Smooth muscle cell (in vitro differentiated cells): Measurements from ENCODE around the gene FOXN1. TPM values are rescaled to one million over a fixed set of nuclear protein-coding genes. Genes with fewer than 3 reads are reported as not detected.

Experiments
- DNase-seq: peaks from one replicate; lab custom pipeline; 2025; ENCODE audit not compliant: unreplicated experiment; lab: John Stamatoyannopoulos, UW
- H2AFZ ChIP-seq: fragments of 200-600 bp; sonication (generic); 2 replicates; pipeline ENCODE4 v1.6.0; 2016; ENCODE audit warnings: antibody characterized with exemption, low read depth, mild to moderate bottlenecking
- H3F3A ChIP-seq: fragments of 200-600 bp; sonication (generic); 2 replicates; pipeline ENCODE4 v1.6.0; 2017; ENCODE audit warnings: antibody characterized with exemption, low read depth
- H3K27ac ChIP-seq: fragments of 200-600 bp; sonication (generic); 2 replicates; pipeline ENCODE4 v1.5.1; 2016; ENCODE audit warnings: low read depth, mild to moderate bottlenecking
- H3K27me3 ChIP-seq: fragments of 200-600 bp; sonication (generic); 2 replicates; pipeline ENCODE4 v1.6.1; 2016; ENCODE audit warnings: low read depth, mild to moderate bottlenecking
- H3K36me3 ChIP-seq: fragments of 200-600 bp; sonication (generic); 2 replicates; pipeline ENCODE4 v1.5.1; 2016; ENCODE audit warnings: low read depth
- H3K4me1 ChIP-seq: fragments of 200-600 bp; sonication (generic); 2 replicates; pipeline ENCODE4 v1.5.1; 2016; ENCODE audit warnings: low read depth
- H3K4me2 ChIP-seq: fragments of 200-600 bp; sonication (generic); 2 replicates; pipeline ENCODE4 v1.6.0; 2016; ENCODE audit warnings: mild to moderate bottlenecking
- H3K4me3 ChIP-seq: fragments of 200-600 bp; sonication (generic); 2 replicates; pipeline ENCODE4 v1.5.1; 2016; ENCODE audit warnings: mild to moderate bottlenecking
- H3K79me2 ChIP-seq: fragments of 200-600 bp; sonication (generic); 2 replicates; pipeline ENCODE4 v1.6.0; 2016; ENCODE audit warnings: low read depth, mild to moderate bottlenecking
- H3K9ac ChIP-seq: fragments of 200-600 bp; sonication (generic); 2 replicates; pipeline ENCODE4 v1.6.0; 2016; ENCODE audit warnings: low read depth
- H3K9me3 ChIP-seq: fragments of 200-600 bp; sonication (generic); replicated peaks from 2 replicates; pipeline ENCODE4 v1.5.1; 2016; ENCODE audit warnings: low read depth
- H4K20me1 ChIP-seq: fragments of 200-600 bp; sonication (generic); 2 replicates; pipeline ENCODE4 v1.6.0; 2016; ENCODE audit warnings: low read depth
- CTCF ChIP-seq: fragments of 200-600 bp; sonication (generic); IDR thresholded peaks from 2 replicates; pipeline ENCODE4 v1.5.1; 2017; ENCODE audit warnings: borderline replicate concordance, mild to moderate bottlenecking, antibody characterized with exemption; ENCODE audit not compliant: insufficient read depth, poor library complexity, severe bottlenecking
- WGBS: methylation state at CpG from one replicate; pipeline ENCODE4 v1.1.7; 2016; ENCODE audit warnings: low lambda C conversion rate; 5-methylcytosine and 5-hydroxymethylcytosine counted together
- polyA plus RNA-seq: library from polyadenylated mRNA; unstranded; fragments of >200 nt; fragmentation: Nextera tagmentation; extraction: Ambion mirVana; gene quantifications from 2 replicates; pipeline ENCODE4 v1.2.1, GENCODE V29; 2016
- total RNA-seq: library from RNA; depleted of rRNA; stranded (reverse); fragments of >200 nt; gene quantifications from 2 replicates; pipeline ENCODE4 v1.2.3, GENCODE V29; 2014

The FOXN1 gene
- total and polyA plus RNA-seq, 2 experiments from 2014 or later: 0.36 TPM; not detected in 1

GRCh38 chr17:28555022-28555421, 48.9 kb downstream of the FOXN1 start:
- H3K4me2 ChIP-seq: no peak overlapping the region
- H3K9ac ChIP-seq: no peak overlapping the region
- H3K4me3 ChIP-seq: no peak overlapping the region
- H3K27ac ChIP-seq: no peak overlapping the region
- DNase-seq: no peak
- no peaks in the 10 kb centered on the region for H3K36me3 ChIP-seq
- H3K27me3 ChIP-seq: no peaks in the 10 kb centered on the region
- peaks cover 18% of the 10 kb centered on the region for H4K20me1 ChIP-seq
- peaks cover 11% of the 10 kb centered on the region for H3K4me1 ChIP-seq
- TF ChIP-seq CTCF: no peak
- peaks cover 9% of the 10 kb centered on the region for H3K79me2 ChIP-seq
- 98% methylated on average over 3 of the region's 3 CpGs for WGBS
- H2AFZ ChIP-seq: no peak overlapping the region
- H3K9me3 ChIP-seq: no peaks in the 10 kb centered on the region
- no peaks in the 10 kb centered on the region for H3F3A ChIP-seq

- DNase-seq: no peak
- no peak overlapping the region for H3K4me3 ChIP-seq
- WGBS: 96% methylated on average over 3 of the region's 3 CpGs
- H3K79me2 ChIP-seq: peaks cover 9% of the 10 kb centered on the region
- H3F3A ChIP-seq: no peaks in the 10 kb centered on the region
- TF ChIP-seq CTCF: no peak
- no peaks in the 10 kb centered on the region for H3K4me1 ChIP-seq
- H2AFZ ChIP-seq: no peak overlapping the region
- no peak overlapping the region for H3K9ac ChIP-seq
- H4K20me1 ChIP-seq: peaks cover 12% of the 10 kb centered on the region
- H3K27ac ChIP-seq: no peak overlapping the region
- no peak overlapping the region for H3K4me2 ChIP-seq
- H3K9me3 ChIP-seq: no peaks in the 10 kb centered on the region
- H3K27me3 ChIP-seq: no peaks in the 10 kb centered on the region
- no peaks in the 10 kb centered on the region for H3K36me3 ChIP-seq
Observed at GRCh38 chr17:28563475-28563874, 57.3 kb downstream of the FOXN1 start.

GRCh38 chr17:28567604-28568003, 61.5 kb downstream of the FOXN1 start:
- Histone ChIP-seq H2AFZ (no peak overlapping the region), H3K9me3 (no peaks in the 10 kb centered on the region), H3K9ac (no peak overlapping the region), H3K36me3 (no peaks in the 10 kb centered on the region), H4K20me1 (peaks cover 15% of the 10 kb centered on the region), H3K4me2 (no peak overlapping the region), H3K4me1 (peaks cover 6% of the 10 kb centered on the region), H3K27me3 (no peaks in the 10 kb centered on the region), H3K27ac (no peak overlapping the region), H3K79me2 (peaks cover 33% of the 10 kb centered on the region), H3K4me3 (no peak overlapping the region), H3F3A (no peaks in the 10 kb centered on the region)
- no peak for TF ChIP-seq CTCF
- 91% methylated on average over 3 of the region's 3 CpGs for WGBS
- no peak for DNase-seq

- Histone ChIP-seq H3K27ac (no peak overlapping the region), H4K20me1 (peaks cover 15% of the 10 kb centered on the region), H3K4me3 (no peak overlapping the region), H3K9ac (no peak overlapping the region), H3F3A (no peaks in the 10 kb centered on the region), H2AFZ (no peak overlapping the region), H3K36me3 (no peaks in the 10 kb centered on the region), H3K9me3 (no peaks in the 10 kb centered on the region), H3K4me2 (no peak overlapping the region), H3K27me3 (no peaks in the 10 kb centered on the region), H3K79me2 (peaks cover 33% of the 10 kb centered on the region), H3K4me1 (peaks cover 6% of the 10 kb centered on the region)
- no peak for TF ChIP-seq CTCF
- DNase-seq: no peak
- WGBS: 100% methylated on average over 1 of the region's 1 CpG
Observed at GRCh38 chr17:28569446-28569845, 63.3 kb downstream of the FOXN1 start.
